CD1c-positive myeloid dendritic cell (primary cell): ENCODE results near the gene STH.

Experiments
- DNase-seq: peaks from one replicate; pipeline ENCODE4 v3.0.0-alpha.2; 2016; ENCODE audit errors: extremely low spot score

Gene STH

GRCh38 chr17:45984368-45984767 is 14.7 kb upstream of the STH start:
- DNase-seq, result no peak

GRCh38 chr17:45985447-45985846 is 13.6 kb upstream of the STH start:
- no peak for DNase-seq

- DNase-seq, result no peak
Measured at GRCh38 chr17:45986056-45986455, 13.0 kb upstream of the STH start.

- no peak for DNase-seq
Measured at GRCh38 chr17:45987706-45988105, 11.3 kb upstream of the STH start.

- no peak for DNase-seq
Measured at GRCh38 chr17:45989759-45990158, 9.3 kb upstream of the STH start.

GRCh38 chr17:45990886-45991285 is 8.2 kb upstream of the STH start:
- DNase-seq, result no peak

- no peak for DNase-seq
Measured at GRCh38 chr17:45991341-45991740, 7.7 kb upstream of the STH start.

GRCh38 chr17:45992175-45992574 is 6.9 kb upstream of the STH start:
- DNase-seq, result no peak

- DNase-seq, result no peak
Measured at GRCh38 chr17:45992904-45993303, 6.1 kb upstream of the STH start.

- DNase-seq, result no peak
Measured at GRCh38 chr17:45993962-45994627, 5.0 kb upstream of the STH start.

GRCh38 chr17:45994987-45995386 is 4.1 kb upstream of the STH start:
- no peak for DNase-seq

- no peak for DNase-seq
Measured at GRCh38 chr17:45995627-45996270, 3.3 kb upstream of the STH start.

GRCh38 chr17:45996282-45996937 is 2.6 kb upstream of the STH start:
- no peak for DNase-seq

- DNase-seq, result no peak
Measured at GRCh38 chr17:45997166-45997565, 1.9 kb upstream of the STH start.

GRCh38 chr17:45997624-45998023 is 1.4 kb upstream of the STH start:
- DNase-seq, result no peak

- no peak for DNase-seq
Measured at GRCh38 chr17:45999900-46000290, 845 bp downstream of the STH start.

- no peak for DNase-seq
Measured at GRCh38 chr17:46000292-46000691, 1.2 kb downstream of the STH start.

- DNase-seq, result no peak
Measured at GRCh38 chr17:46000757-46001156, 1.7 kb downstream of the STH start.

- DNase-seq, result no peak
Measured at GRCh38 chr17:46001390-46002310, 2.6 kb downstream of the STH start.

GRCh38 chr17:46002311-46002972 is 3.4 kb downstream of the STH start:
- DNase-seq, result peak; percentile 78

GRCh38 chr17:46002973-46003316 is 3.9 kb downstream of the STH start:
- no peak for DNase-seq
